HUES48 (cell line): ENCODE data around the gene TTL.
"Not testable (repeated sequence)": the region's sequence is repeated elsewhere in the genome, so short reads cannot be mapped to it uniquely, and the experiment has no call there.

Experiments
- H3K27ac ChIP-seq: one replicate; pipeline ENCODE4 v1.7.0; 2013; ENCODE audit warnings: low read depth, low read length, inconsistent platforms
- H3K27me3 ChIP-seq: 2 replicates; pipeline ENCODE4 v1.6.1; 2013; ENCODE audit warnings: mild to moderate bottlenecking, low read length; ENCODE audit not compliant: control insufficient read depth, insufficient read depth
- H3K36me3 ChIP-seq: 2 replicates; pipeline ENCODE4 v1.6.1; 2013; ENCODE audit warnings: low read length; ENCODE audit not compliant: control insufficient read depth, insufficient read depth
- H3K4me1 ChIP-seq: 2 replicates; pipeline ENCODE4 v1.6.1; 2013; ENCODE audit warnings: mild to moderate bottlenecking, low read length; ENCODE audit not compliant: control insufficient read depth, insufficient read depth
- H3K4me3 ChIP-seq: 2 replicates; pipeline ENCODE4 v1.5.1; 2013; ENCODE audit warnings: mild to moderate bottlenecking, low read depth, low read length
- H3K9ac ChIP-seq: 2 replicates; pipeline ENCODE4 v1.6.1; 2013; ENCODE audit warnings: mild to moderate bottlenecking, low read depth, low read length, moderate library complexity
- H3K9me3 ChIP-seq: 2 replicates; pipeline ENCODE4 v1.6.1; 2013; ENCODE audit warnings: low read length; ENCODE audit not compliant: control insufficient read depth, insufficient read depth

Gene TTL

DNA sequence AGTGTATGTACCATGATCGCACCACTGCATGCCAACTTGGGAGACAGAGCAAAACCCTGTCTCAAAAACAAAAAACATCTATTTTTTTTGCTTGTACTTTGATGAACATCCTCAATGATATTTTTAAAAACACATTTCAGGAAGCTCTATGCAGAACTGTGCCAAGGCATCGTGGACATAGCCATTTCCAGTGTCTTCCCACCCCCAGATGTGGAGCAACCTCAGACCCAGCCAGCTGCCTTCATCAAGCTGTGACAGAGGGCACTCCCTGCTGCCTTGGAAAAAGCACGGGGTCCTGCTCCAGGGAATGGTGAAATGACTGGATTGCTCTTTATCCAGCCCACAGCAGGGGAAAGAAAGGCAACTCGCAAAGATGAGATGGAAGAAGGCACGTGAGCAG is 46.6 kb downstream of the TTL start:
- Histone ChIP-seq H3K4me1 (no peaks in the 10 kb centered on the region), H3K27ac (no peak overlapping the region), H3K27me3 (no peaks in the 10 kb centered on the region), H3K9me3 (no peaks in the 10 kb centered on the region), H3K4me3 (no peak overlapping the region), H3K36me3 (peaks cover 45% of the 10 kb centered on the region), H3K9ac (no peak overlapping the region)

DNA sequence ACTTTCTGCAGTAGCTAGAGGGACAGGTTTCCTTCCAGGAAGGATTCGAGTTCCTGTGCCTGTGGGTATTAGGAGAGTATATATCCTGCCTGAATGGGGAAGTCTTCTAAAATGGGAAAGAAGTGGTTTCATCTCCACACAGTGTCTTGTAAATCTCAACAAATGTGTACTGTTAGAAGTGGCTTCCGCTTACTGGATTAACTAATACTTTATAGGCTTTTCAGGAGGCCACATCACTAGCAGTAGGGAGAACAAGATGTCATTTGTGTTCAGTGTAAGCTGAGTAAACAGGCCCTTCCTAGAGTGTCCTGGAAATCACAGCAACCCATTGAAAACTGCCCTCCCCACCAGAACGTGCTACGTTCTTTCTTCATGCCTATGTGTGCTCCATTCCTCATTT is 47.8 kb downstream of the TTL start:
- Histone ChIP-seq H3K27ac (no peak overlapping the region), H3K27me3 (no peaks in the 10 kb centered on the region), H3K9ac (no peak overlapping the region), H3K36me3 (peaks cover 45% of the 10 kb centered on the region), H3K4me1 (no peaks in the 10 kb centered on the region), H3K4me3 (no peak overlapping the region), H3K9me3 (no peaks in the 10 kb centered on the region)

DNA sequence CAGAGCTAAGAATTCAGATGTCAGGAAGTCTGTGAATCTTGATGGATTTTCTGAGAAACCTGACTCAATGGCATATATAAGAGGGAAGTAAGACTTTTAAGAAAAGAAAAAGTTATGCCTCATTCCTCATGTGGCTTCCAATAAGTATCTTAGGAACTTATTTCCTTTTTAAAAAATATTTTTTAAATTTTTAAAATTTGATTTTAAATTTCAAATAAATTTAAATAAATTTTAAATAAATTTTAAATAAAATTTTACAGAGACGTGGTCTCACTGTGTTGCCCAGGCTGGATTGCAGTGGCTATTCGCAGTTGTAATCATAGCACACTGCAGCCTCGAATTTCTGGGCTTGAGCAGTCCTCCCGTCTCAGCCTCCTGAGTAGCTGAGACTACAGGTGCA is 48.8 kb downstream of the TTL start:
- no peaks in the 10 kb centered on the region for H3K9me3 ChIP-seq
- no peak overlapping the region for H3K4me3 ChIP-seq
- H3K9ac ChIP-seq: no peak overlapping the region
- no peaks in the 10 kb centered on the region for H3K27me3 ChIP-seq
- no peak overlapping the region for H3K27ac ChIP-seq
- no peaks in the 10 kb centered on the region for H3K4me1 ChIP-seq
- peaks cover 45% of the 10 kb centered on the region for H3K36me3 ChIP-seq

DNA sequence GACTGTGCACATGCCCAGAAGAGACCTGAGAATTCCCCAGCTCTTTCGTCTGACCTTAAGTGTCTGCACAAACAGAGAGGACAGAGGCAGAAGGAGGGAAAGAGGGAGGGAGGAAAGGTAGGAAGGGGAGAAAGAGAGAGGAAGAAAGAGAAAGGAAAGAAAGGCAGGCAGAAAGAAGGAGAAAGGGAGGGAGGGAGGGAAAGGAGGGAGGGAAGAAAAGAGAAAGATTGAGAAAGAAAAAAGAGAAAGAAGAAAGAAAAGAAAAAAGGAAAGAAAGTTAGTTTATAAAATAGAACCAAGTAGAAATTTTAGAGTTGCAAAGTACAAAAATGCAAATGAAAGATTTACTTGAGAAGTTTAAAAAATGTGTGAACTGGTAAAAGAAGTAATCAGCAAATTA is 52.9 kb downstream of the TTL start:
- Histone ChIP-seq H3K4me3 (no peak overlapping the region), H3K27ac (no peak overlapping the region), H3K36me3 (peaks cover 30% of the 10 kb centered on the region), H3K27me3 (no peaks in the 10 kb centered on the region), H3K9ac (no peak overlapping the region), H3K9me3 (no peaks in the 10 kb centered on the region), H3K4me1 (no peaks in the 10 kb centered on the region)

DNA sequence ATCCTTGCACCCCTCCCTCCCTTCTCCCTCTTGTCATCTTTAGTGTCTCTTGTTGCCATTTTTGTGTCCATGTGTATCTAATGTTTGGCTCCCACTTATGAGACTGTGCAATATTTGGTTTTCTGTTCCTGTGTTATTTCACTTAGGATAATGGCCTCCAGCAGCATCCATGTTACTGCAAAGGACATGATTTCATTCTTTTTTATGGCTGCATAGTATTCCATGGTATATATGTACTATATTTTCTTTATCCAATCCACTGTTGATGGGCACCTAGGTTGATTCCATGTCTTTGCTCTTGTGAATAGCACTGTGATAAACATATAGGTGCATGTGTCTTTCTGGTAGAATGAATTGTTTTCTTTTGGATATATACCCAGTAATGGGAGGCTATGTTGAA is 54.7 kb downstream of the TTL start:
- not testable (repeated sequence) for H3K4me1 ChIP-seq, H3K9me3 ChIP-seq, H3K27me3 ChIP-seq, H3K9ac ChIP-seq, H3K4me3 ChIP-seq, H3K27ac ChIP-seq
- peaks cover 14% of the 10 kb centered on the region for H3K36me3 ChIP-seq

DNA sequence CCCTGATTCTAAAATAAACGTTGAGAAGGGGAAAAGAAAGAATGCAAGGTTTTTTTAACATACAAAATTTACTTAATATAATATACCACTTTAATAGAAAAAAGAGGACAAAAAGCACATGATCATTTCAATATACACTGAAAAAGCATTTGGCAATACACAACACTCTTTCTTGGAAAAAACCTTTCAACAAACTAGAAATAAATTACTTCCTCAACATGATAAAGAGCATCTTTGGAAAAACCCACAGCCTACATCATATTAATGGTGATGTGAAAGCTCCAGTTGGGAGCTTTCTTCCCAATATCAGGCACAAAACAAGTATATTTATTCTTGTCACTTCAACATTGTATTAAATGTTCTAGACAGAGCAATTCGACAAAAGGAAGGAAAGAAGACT is 57.4 kb downstream of the TTL start:
- H3K4me1 ChIP-seq: 0 out of 2 replicates have a peak, but pooled peaks cover 5% of the 10 kb centered on the region
- no peak overlapping the region for H3K4me3 ChIP-seq
- no peak overlapping the region for H3K9ac ChIP-seq
- no peaks in the 10 kb centered on the region for H3K36me3 ChIP-seq
- no peaks in the 10 kb centered on the region for H3K9me3 ChIP-seq
- H3K27me3 ChIP-seq: no peaks in the 10 kb centered on the region
- H3K27ac ChIP-seq: no peak overlapping the region

DNA sequence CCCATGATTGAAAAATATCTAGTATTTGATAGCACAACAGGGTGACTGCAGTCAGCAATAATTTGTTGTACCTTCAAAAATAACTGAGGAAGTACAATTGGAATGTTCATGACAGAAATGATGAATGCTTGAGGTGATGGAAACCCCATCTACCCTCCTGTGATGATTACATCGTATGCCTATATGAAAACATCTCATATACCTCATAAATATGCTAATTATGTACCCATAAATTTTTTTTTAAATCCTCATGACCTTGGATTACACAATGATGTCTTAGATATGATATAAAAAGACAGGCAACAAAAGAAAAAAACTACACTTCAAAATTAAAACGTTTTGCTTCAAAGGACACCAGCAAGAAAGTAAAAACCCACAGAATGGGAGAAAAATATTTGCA is 59.0 kb downstream of the TTL start:
- 0 out of 2 replicates have a peak, but pooled peaks cover 5% of the 10 kb centered on the region for H3K4me1 ChIP-seq
- no peaks in the 10 kb centered on the region for H3K27me3 ChIP-seq
- H3K4me3 ChIP-seq: peak overlapping the region; percentile 96; the same call in 1 of the 2 replicates
- H3K9ac ChIP-seq: no peak overlapping the region
- no peak overlapping the region for H3K27ac ChIP-seq
- no peaks in the 10 kb centered on the region for H3K9me3 ChIP-seq
- peaks cover 7% of the 10 kb centered on the region for H3K36me3 ChIP-seq

DNA sequence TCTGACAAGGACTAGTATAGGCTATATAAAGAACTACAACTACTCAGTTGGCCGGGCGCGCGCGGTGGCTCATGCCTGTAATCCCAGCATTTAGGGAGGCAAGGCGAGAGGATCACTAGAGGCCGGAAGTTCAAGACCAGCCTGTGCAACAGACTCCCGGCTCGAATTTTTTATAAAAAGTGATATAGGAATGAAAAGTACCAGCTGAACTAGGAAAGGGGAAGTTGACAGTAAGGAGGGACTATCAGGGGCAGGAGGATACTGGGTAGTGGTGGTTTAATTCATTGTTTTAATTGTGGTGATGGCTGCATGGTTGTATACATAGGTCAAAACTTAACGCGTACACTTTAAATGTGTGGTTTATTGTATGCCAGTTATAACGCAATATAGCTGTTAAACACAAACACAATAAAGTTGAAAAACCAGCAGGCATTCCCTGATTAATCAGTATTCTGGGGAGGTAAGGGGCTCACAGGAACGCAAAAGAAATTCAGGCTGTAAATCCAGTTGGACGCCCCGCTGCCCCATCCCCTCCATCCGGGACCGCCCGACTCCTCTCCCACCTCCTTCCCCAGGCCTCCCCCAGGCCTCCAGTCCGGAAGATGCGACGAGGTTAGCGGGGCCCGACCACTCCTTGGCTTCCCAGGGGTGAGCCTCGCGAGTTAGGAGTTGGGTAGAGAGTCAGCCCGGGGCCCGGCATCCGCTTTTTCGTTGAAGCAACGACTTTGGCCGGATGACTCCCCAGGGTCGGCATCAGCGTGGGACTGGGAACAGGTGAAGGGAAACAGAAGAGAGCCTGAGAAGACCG is 59.6 kb downstream of the TTL start:
- 0 out of 2 replicates have a peak, but pooled peaks cover 5% of the 10 kb centered on the region for H3K4me1 ChIP-seq
- peaks cover 12% of the 10 kb centered on the region for H3K36me3 ChIP-seq
- H3K27me3 ChIP-seq: no peaks in the 10 kb centered on the region
- H3K27ac ChIP-seq: peak overlapping the region; percentile 94
- H3K9me3 ChIP-seq: no peaks in the 10 kb centered on the region
- peak overlapping the region; percentile 96 for H3K4me3 ChIP-seq
- H3K9ac ChIP-seq: peak overlapping the region; percentile 97

DNA sequence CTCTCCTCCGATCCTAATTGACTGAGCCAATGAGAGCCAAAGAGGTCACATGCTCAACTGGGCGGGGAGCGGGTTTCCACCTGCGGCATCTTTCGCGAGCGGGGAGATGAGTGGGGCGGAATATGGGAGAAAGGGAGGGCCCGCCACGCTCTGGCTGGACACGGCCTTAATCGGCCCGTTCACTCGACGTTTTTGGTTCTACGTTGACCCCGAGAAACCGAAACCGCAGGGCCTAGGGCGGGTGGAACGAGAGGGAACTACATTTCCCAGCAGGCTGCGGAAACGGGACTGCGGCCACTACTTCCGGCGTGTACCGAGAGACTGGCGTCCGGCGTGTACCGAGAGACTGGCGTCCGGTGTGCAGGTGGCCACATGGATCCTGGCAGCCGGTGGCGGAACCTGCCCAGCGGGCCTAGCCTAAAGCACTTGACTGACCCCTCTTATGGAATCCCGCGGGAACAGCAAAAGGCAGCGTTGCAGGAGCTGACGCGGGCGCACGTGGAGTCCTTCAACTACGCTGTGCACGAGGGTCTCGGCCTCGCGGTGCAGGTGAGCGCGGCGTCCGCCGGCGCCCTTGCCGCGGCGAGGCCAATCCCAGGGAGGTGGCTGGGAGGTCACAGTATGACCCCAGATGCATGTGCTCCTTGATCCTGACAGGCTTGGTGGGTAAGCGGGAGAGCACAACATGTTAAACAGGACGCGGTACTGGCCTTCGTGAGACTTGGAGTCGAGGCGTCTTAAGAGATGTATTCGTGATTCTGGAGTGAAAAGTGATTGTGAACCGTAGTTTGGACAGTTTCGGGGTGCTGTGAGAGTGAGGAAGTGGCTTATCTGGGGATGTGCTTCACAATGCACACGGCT is 60.4 kb downstream of the TTL start, which contains the start of gene POLR1B:
POLR1B (plus strand) TSS at position 343 of the 861 bp plus-strand sequence; CDS start at position 373, 30 bp downstream.
- Histone ChIP-seq H3K36me3 (peaks cover 19% of the 10 kb centered on the region), H3K4me1 (0 out of 2 replicates have a peak, but pooled peaks cover 5% of the 10 kb centered on the region), H3K4me3 (peak within 1 kb of the TSS; percentile 96), H3K27me3 (no peaks in the 10 kb centered on the region), H3K9me3 (no peaks in the 10 kb centered on the region), H3K9ac (peak within 1 kb of the TSS; percentile 97), H3K27ac (peak within 1 kb of the TSS; percentile 94)

DNA sequence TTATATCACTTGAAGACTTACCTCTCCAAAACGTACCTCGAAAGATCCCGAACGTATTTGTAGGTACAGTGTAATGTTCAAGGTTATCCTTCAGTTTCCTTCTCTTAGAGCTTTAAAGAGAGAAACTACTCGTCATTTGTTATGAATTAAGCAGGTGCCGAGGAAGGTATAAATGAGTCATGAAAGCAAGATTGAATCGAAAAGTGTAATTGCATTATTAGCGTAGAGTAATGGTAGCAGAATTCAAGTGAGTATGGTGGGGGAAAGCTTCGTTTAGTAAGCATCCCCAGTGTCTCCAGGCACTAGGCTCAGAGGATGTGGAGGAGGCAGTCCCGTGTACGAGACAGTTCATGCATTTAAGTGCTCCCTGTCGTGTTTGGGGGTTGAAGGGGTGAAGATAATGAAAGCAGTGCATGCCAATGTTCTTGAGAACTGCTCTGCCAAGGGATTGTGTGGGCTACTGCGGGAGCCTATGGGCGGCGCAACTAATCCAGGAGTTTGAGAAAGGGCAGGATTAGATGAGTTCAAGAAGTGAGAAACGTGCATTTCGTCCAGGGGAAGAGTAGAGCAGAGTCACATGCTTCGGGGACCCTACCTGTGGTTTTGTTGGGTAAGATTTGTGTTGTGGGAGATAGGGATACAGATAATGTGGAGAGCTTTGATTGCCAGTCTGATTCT is 61.2 kb downstream of the TTL start:
- H3K4me1 ChIP-seq: 0 out of 2 replicates have a peak, but pooled peaks cover 5% of the 10 kb centered on the region
- H3K4me3 ChIP-seq: peak overlapping the region; percentile 96
- H3K27me3 ChIP-seq: no peaks in the 10 kb centered on the region
- H3K27ac ChIP-seq: no peak overlapping the region
- H3K9ac ChIP-seq: peak overlapping the region; percentile 97
- peaks cover 27% of the 10 kb centered on the region for H3K36me3 ChIP-seq
- H3K9me3 ChIP-seq: no peaks in the 10 kb centered on the region
